GM12878 (cell line): ENCODE results near the gene NAV3. TPM values are rescaled to one million over a fixed set of nuclear protein-coding genes. Genes with fewer than 3 reads are reported as not detected.

ENCODE experiments used
- ATAC-seq: fragments of 200-7000 bp; cut with Tn5 transposase; 3 replicates; pipeline ENCODE4 v1.9.1; 2020; ENCODE audit warnings: mild to moderate bottlenecking, moderate library complexity
- BruUV-seq: library from RNA; stranded (reverse); fragments of 400-500 nt; replicated peaks from 2 replicates; lab custom pipeline; 2021; lab: Mats Ljungman, UMichigan
- CTCF ChIA-PET: fragments of 300-600 bp; sonication (Branson Sonifier 250); formaldehyde crosslinking; extraction: SDS; loops from one replicate; lab custom pipeline; 2021; ENCODE audit warnings: inconsistent platforms; lab: Yijun Ruan, JAX
- POLR2A ChIA-PET: fragments of 350-600 bp; formaldehyde crosslinking; extraction: SDS; loops from one replicate; lab custom pipeline; 2021; ENCODE audit warnings: inconsistent platforms; lab: Charles Lee
- RAD21 ChIA-PET: fragments of 300-600 bp; sonication (Branson Sonifier 250); formaldehyde crosslinking; loops from one replicate; lab custom pipeline; 2023; ENCODE audit warnings: antibody characterized with exemption; ENCODE audit not compliant: unreplicated experiment; lab: Charles Lee
- SMC1A ChIA-PET: fragments of 300-600 bp; sonication (Branson Sonifier 250); formaldehyde crosslinking; loops from one replicate; lab custom pipeline; 2023; ENCODE audit not compliant: unreplicated experiment, uncharacterized antibody; lab: Charles Lee
- DNase-seq: peaks from one replicate; pipeline ENCODE4 v3.0.0-alpha.2; 2011; ENCODE audit warnings: low read depth, low spot score
- FAIRE-seq: peaks from 3 replicates; lab custom pipeline; 2011; peaks lifted over from hg19 to GRCh38; lab: Jason Lieb, UNC
- H2AFZ ChIP-seq: 2 replicates; pipeline ENCODE4 v1.6.0; 2011; ENCODE audit warnings: low read depth, low read length, control low read depth; ENCODE audit not compliant: control insufficient read depth
- H3K27ac ChIP-seq: 2 replicates; pipeline ENCODE4 v1.5.1; 2011; ENCODE audit warnings: control low read depth; ENCODE audit not compliant: control insufficient read depth, insufficient read depth
- H3K27me3 ChIP-seq, 2 experiments: replicated peaks in 1 of 2; 2 replicates each; pipeline versions ENCODE4 v1.6.0 to v1.6.1; 2011; ENCODE audit warnings: low read length in 1 of 2; ENCODE audit not compliant: control insufficient read depth in 2 of 2, insufficient read depth in 2 of 2
- H3K36me3 ChIP-seq, 2 experiments: 2 replicates each; pipeline ENCODE4 v1.5.1; 2011; ENCODE audit warnings: low read length in 1 of 2; ENCODE audit not compliant: control insufficient read depth in 2 of 2, insufficient read depth in 2 of 2
- H3K4me1 ChIP-seq: 2 replicates; pipeline ENCODE4 v1.6.1; 2011; ENCODE audit warnings: mild to moderate bottlenecking, low read length, moderate library complexity, mixed read lengths; ENCODE audit not compliant: control insufficient read depth, insufficient read depth
- H3K4me2 ChIP-seq: 2 replicates; pipeline ENCODE4 v1.6.0; 2011; ENCODE audit warnings: control low read depth; ENCODE audit not compliant: control insufficient read depth, insufficient read depth
- H3K4me3 ChIP-seq: fragments of 200-600 bp; sonication (generic); 2 replicates; pipeline ENCODE4 v1.5.1; 2016
- H3K79me2 ChIP-seq: 2 replicates; pipeline ENCODE4 v1.6.0; 2011; ENCODE audit warnings: low read length; ENCODE audit not compliant: control insufficient read depth, insufficient read depth
- H3K9ac ChIP-seq: 2 replicates; pipeline ENCODE4 v1.8.0; 2011; ENCODE audit warnings: low read length, control low read depth, mixed read lengths; ENCODE audit not compliant: control insufficient read depth, insufficient read depth
- H3K9me3 ChIP-seq: replicated peaks from 3 replicates; pipeline ENCODE4 v1.5.1; 2011; ENCODE audit warnings: mild to moderate bottlenecking, low read length; ENCODE audit not compliant: control insufficient read depth, insufficient read depth
- H4K20me1 ChIP-seq: 2 replicates; pipeline ENCODE4 v1.6.0; 2011; ENCODE audit not compliant: control insufficient read depth, insufficient read depth
- GABPA ChIP-seq: IDR thresholded peaks from 2 replicates; pipeline ENCODE4 v1.6.1; 2014; ENCODE audit warnings: antibody characterized with exemption, low read depth, mild to moderate bottlenecking, inconsistent platforms
- NBN ChIP-seq: fragments of 450-650 bp; IDR thresholded peaks from 2 replicates; pipeline ENCODE4 v1.6.1; 2016
- NFXL1 ChIP-seq: fragments of 450-650 bp; IDR thresholded peaks from 2 replicates; pipeline ENCODE4 v1.6.1; 2017; ENCODE audit warnings: antibody characterized with exemption, mild to moderate bottlenecking, borderline replicate concordance
- PAX5 ChIP-seq: IDR thresholded peaks from 2 replicates; pipeline ENCODE4 v1.6.1; 2011; ENCODE audit warnings: low read depth, low read length, borderline replicate concordance
- ZNF24 ChIP-seq: fragments of 450-650 bp; IDR thresholded peaks from 2 replicates; pipeline ENCODE4 v1.6.1; 2017; ENCODE audit warnings: antibody characterized with exemption, mild to moderate bottlenecking
- WGBS: methylation state at CpG from one replicate; pipeline ENCODE4 v1.1.6; 2016; ENCODE audit warnings: low lambda C conversion rate; ENCODE audit not compliant: insufficient replicate concordance, insufficient coverage; ENCODE audit errors: missing lambda C conversion rate; 5-methylcytosine and 5-hydroxymethylcytosine counted together
- in situ Hi-C: fragments of 300-500 bp; cut with MboI; formaldehyde crosslinking; loops from 9 replicates; pipeline ENCODE4 v1.14.3; 2018; ENCODE audit warnings: mixed read lengths
- intact Hi-C: fragments of 100-400 bp; cut with micrococcal nuclease; formaldehyde crosslinking; loops from one replicate; pipeline ENCODE4 v1.14.2; 2022; ENCODE audit not compliant: unreplicated experiment
- polyA plus RNA-seq, 11 experiments: library from polyadenylated mRNA; depleted of rRNA in 4 of 11; unstranded in 6 of 11; stranded (reverse) in 5 of 11; fragments of >200 nt; fragmentation: Nextera tagmentation in 4 of 11; fragmentation: Illumina TruSeq in 1 of 11; extraction: Ambion mirVana in 4 of 11; extraction: Trizol in 1 of 11; gene quantifications; 1 replicate in 1 of 11; 2 replicates in 10 of 11; pipeline versions ENCODE4 v1.2.1 to v1.2.3, GENCODE V29; 2011 to 2016; ENCODE audit warnings: inconsistent platforms in 2 of 11, missing spikeins in 2 of 11, low read depth in 1 of 11
- total RNA-seq, 4 experiments: library from RNA; depleted of rRNA in 3 of 4; stranded (reverse); fragments of >200 nt in 3 of 4; fragmentation: Illumina TruSeq in 1 of 4; extraction: Trizol in 1 of 4; gene quantifications; 2 replicates each; pipeline versions ENCODE4 v1.2.1 to v1.2.3, GENCODE V29; 2013 to 2021
- TF ChIP-seq, protein P1 (sequence below): fragments of 150-350 bp; IDR thresholded peaks from 2 replicates; pipeline ENCODE4 v1.6.1; 2016; ENCODE audit warnings: low read depth, low read length

The NAV3 gene
- total and polyA plus RNA-seq, 10 of the 15 experiments (the other 5 are each of a cell fraction or from before 2014, with no cell fraction given), result 0.05 to 0.51 (median 0.22) TPM; not detected in 1

DNA sequence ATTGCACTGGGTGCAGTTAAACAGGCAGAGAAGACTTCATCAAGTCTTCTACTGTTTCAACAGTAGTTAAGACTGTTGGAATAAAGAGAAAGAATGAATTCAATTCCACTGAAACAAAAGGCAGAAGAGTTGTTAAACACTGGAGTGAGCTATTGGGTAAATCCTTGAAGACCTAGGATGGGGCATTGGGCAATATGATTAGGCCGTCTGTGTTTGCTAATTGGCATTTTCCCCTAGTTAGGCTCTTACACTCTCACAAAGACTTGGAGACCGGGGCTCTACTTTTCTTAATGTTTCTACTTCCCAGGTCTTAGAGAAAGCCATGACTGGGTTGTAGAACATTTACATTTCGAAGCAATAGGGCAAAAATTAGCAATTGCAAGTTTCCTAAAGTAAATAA, 402.1 kb downstream of the NAV3 start:
- in situ Hi-C loops (no loop called here), intact Hi-C loops (loop anchor here (5.0 kb wide), 1 partner anchor 100 kb away; no protein-coding TSS in a partner anchor)
- no peak overlapping the region for H3K4me3 ChIP-seq
- FAIRE-seq, result no peak
- H3K4me2 ChIP-seq, result no peak overlapping the region
- H3K4me1 ChIP-seq, result no peaks in the 10 kb centered on the region
- H3K79me2 ChIP-seq, result no peaks in the 10 kb centered on the region
- ChIA-PET CTCF (interaction anchor here (0.6 to 2.1 kb wide), 3 partner anchors 13 to 1112 kb away, joined by 3 to 6 read pairs (median 3); no protein-coding TSS in a partner anchor), POLR2A (no interaction called here), RAD21 (no interaction called here), SMC1A (no interaction called here)
- no peaks in the 10 kb centered on the region for H3K27me3 ChIP-seq
- no TSS peak for BruUV-seq
- H2AFZ ChIP-seq, result no peak overlapping the region
- H3K36me3 ChIP-seq, result no peaks in the 10 kb centered on the region
- H3K27ac ChIP-seq, result no peak overlapping the region
- no peak for DNase-seq
- 11% methylated on average over 3 of the region's 3 CpGs for WGBS
- H4K20me1 ChIP-seq, result no peaks in the 10 kb centered on the region
- no peaks in the 10 kb centered on the region; the same call in 2 of the 3 replicates for H3K9me3 ChIP-seq
- no peak overlapping the region for H3K9ac ChIP-seq
- no peak for ATAC-seq
- TF ChIP-seq GABPA (no peak), ZNF24 (no peak), NFXL1 (no peak), PAX5 (no peak), NBN (no peak)
- TF ChIP-seq, protein P1, sequence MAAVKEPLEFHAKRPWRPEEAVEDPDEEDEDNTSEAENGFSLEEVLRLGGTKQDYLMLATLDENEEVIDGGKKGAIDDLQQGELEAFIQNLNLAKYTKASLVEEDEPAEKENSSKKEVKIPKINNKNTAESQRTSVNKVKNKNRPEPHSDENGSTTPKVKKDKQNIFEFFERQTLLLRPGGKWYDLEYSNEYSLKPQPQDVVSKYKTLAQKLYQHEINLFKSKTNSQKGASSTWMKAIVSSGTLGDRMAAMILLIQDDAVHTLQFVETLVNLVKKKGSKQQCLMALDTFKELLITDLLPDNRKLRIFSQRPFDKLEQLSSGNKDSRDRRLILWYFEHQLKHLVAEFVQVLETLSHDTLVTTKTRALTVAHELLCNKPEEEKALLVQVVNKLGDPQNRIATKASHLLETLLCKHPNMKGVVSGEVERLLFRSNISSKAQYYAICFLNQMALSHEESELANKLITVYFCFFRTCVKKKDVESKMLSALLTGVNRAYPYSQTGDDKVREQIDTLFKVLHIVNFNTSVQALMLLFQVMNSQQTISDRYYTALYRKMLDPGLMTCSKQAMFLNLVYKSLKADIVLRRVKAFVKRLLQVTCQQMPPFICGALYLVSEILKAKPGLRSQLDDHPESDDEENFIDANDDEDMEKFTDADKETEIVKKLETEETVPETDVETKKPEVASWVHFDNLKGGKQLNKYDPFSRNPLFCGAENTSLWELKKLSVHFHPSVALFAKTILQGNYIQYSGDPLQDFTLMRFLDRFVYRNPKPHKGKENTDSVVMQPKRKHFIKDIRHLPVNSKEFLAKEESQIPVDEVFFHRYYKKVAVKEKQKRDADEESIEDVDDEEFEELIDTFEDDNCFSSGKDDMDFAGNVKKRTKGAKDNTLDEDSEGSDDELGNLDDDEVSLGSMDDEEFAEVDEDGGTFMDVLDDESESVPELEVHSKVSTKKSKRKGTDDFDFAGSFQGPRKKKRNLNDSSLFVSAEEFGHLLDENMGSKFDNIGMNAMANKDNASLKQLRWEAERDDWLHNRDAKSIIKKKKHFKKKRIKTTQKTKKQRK, result no peak
